ENCODE data around the gene EEF1E1. TPM values are rescaled to one million over a fixed set of nuclear protein-coding genes. Genes with fewer than 3 reads are reported as not detected.
"Not testable (repeated sequence)": the region's sequence is repeated elsewhere in the genome, so short reads cannot be mapped to it uniquely, and the experiment has no call there.

Gene EEF1E1
- total RNA-seq, 1 donor from 2014 or later = 44.5 TPM

- Histone ChIP-seq H3K79me2 (ENCODE audit: insufficient read depth, low read length) (peaks cover 4% of the 10 kb centered on the region), H3K4me1 (ENCODE audit: insufficient read depth, low read length) (no peaks in the 10 kb centered on the region), H3K9me3 (ENCODE audit: insufficient read depth, low read depth, low read length) (no peaks in the 10 kb centered on the region), H3K27me3 (ENCODE audit: insufficient read depth, low read length) (no peaks in the 10 kb centered on the region), H3K36me3 (ENCODE audit: insufficient read depth, low read length) (peaks cover 3% of the 10 kb centered on the region), H2AFZ (ENCODE audit: low read depth, low read length) (no peak overlapping the region), H3K9ac (ENCODE audit: low read length) (no peak overlapping the region), H3K4me2 (ENCODE audit: low read length) (no peak overlapping the region), H3K27ac (ENCODE audit: low read depth, low read length) (no peak overlapping the region), H4K20me1 (ENCODE audit: insufficient read depth, low read length) (no peaks in the 10 kb centered on the region), H3K4me3 (ENCODE audit: insufficient read depth, low read depth, low read length) (no peak overlapping the region)
- no peak for DNase-seq (ENCODE audit: low read depth)
- FAIRE-seq = no peak
- Mint-ChIP-seq H3K9me3 (ENCODE audit: unreplicated experiment) (peaks cover 9% of the 10 kb centered on the region), H3K36me3 (ENCODE audit: low read depth, unreplicated experiment) (peaks cover 10% of the 10 kb centered on the region), H3K27ac (ENCODE audit: unreplicated experiment) (no peak overlapping the region), H3K27me3 (ENCODE audit: low read depth, unreplicated experiment) (no peaks in the 10 kb centered on the region), H3K4me3 (ENCODE audit: unreplicated experiment) (no peak overlapping the region), H3K4me1 (ENCODE audit: low read depth, unreplicated experiment) (no peaks in the 10 kb centered on the region)
- TF ChIP-seq EZH2 (IDR thresholded peaks at IDR 0.05; ENCODE audit: insufficient read depth, low read length) (no peak), CTCF (IDR thresholded peaks at IDR 0.05; ENCODE audit: insufficient read depth, low read depth, low read length) (no peak)
Observed at GRCh38 chr6:8041913-8042583, 60.3 kb downstream of the EEF1E1 start.

- H3K36me3 Mint-ChIP-seq (ENCODE audit: low read depth, unreplicated experiment); H3K4me1 Mint-ChIP-seq (ENCODE audit: low read depth, unreplicated experiment); H3K27me3 ChIP-seq (ENCODE audit: insufficient read depth, low read length); H3K4me2 ChIP-seq (ENCODE audit: low read length); H3K27me3 Mint-ChIP-seq (ENCODE audit: low read depth, unreplicated experiment); H3K36me3 ChIP-seq (ENCODE audit: insufficient read depth, low read length); FAIRE-seq; H2AFZ ChIP-seq (ENCODE audit: low read depth, low read length); H3K9ac ChIP-seq (ENCODE audit: low read length); H3K27ac Mint-ChIP-seq (ENCODE audit: unreplicated experiment); H3K27ac ChIP-seq (ENCODE audit: low read depth, low read length); H3K4me3 Mint-ChIP-seq (ENCODE audit: unreplicated experiment); H3K4me3 ChIP-seq (ENCODE audit: insufficient read depth, low read depth, low read length); H3K9me3 ChIP-seq (ENCODE audit: insufficient read depth, low read depth, low read length); H4K20me1 ChIP-seq (ENCODE audit: insufficient read depth, low read length); H3K4me1 ChIP-seq (ENCODE audit: insufficient read depth, low read length); DNase-seq (ENCODE audit: low read depth): not testable (repeated sequence)
- peaks cover 16% of the 10 kb centered on the region for H3K79me2 ChIP-seq (ENCODE audit: insufficient read depth, low read length)
- peaks cover 15% of the 10 kb centered on the region for H3K9me3 Mint-ChIP-seq (ENCODE audit: unreplicated experiment)
Observed at GRCh38 chr6:8034107-8034506, 68.2 kb downstream of the EEF1E1 start.

GRCh38 chr6:8030920-8031319 lies 71.4 kb downstream of the EEF1E1 start:
- H3K9ac ChIP-seq (ENCODE audit: low read length) = no peak overlapping the region
- FAIRE-seq = no peak
- H3K27me3 ChIP-seq (ENCODE audit: insufficient read depth, low read length) = no peaks in the 10 kb centered on the region
- H3K9me3 Mint-ChIP-seq (ENCODE audit: unreplicated experiment) = peaks cover 15% of the 10 kb centered on the region
- H3K4me3 ChIP-seq (ENCODE audit: insufficient read depth, low read depth, low read length) = no peak overlapping the region
- H3K4me3 Mint-ChIP-seq (ENCODE audit: unreplicated experiment) = no peak overlapping the region
- peaks cover 26% of the 10 kb centered on the region for H3K4me1 Mint-ChIP-seq (ENCODE audit: low read depth, unreplicated experiment)
- no peak overlapping the region for H3K4me2 ChIP-seq (ENCODE audit: low read length)
- H3K79me2 ChIP-seq (ENCODE audit: insufficient read depth, low read length) = peaks cover 13% of the 10 kb centered on the region
- no peaks in the 10 kb centered on the region for H3K36me3 ChIP-seq (ENCODE audit: insufficient read depth, low read length)
- no peak overlapping the region for H2AFZ ChIP-seq (ENCODE audit: low read depth, low read length)
- DNase-seq (ENCODE audit: low read depth) = no peak
- H3K9me3 ChIP-seq (ENCODE audit: insufficient read depth, low read depth, low read length) = no peaks in the 10 kb centered on the region
- H4K20me1 ChIP-seq (ENCODE audit: insufficient read depth, low read length) = no peaks in the 10 kb centered on the region
- no peak overlapping the region for H3K27ac Mint-ChIP-seq (ENCODE audit: unreplicated experiment)
- H3K36me3 Mint-ChIP-seq (ENCODE audit: low read depth, unreplicated experiment) = no peaks in the 10 kb centered on the region
- no peaks in the 10 kb centered on the region for H3K27me3 Mint-ChIP-seq (ENCODE audit: low read depth, unreplicated experiment)
- no peak for TF ChIP-seq CTCF (IDR thresholded peaks at IDR 0.05; ENCODE audit: insufficient read depth, low read depth, low read length)
- no peak for TF ChIP-seq EZH2 (IDR thresholded peaks at IDR 0.05; ENCODE audit: insufficient read depth, low read length)
- H3K4me1 ChIP-seq (ENCODE audit: insufficient read depth, low read length) = no peaks in the 10 kb centered on the region
- no peak overlapping the region for H3K27ac ChIP-seq (ENCODE audit: low read depth, low read length)

Other genes starting within 250 kb of the EEF1E1 start
- 193 and 202 TPM in 2 replicates for gene TXNDC5, start 191.8 kb downstream of the EEF1E1 start, total RNA-seq
- 8.2 and 8.4 TPM in 2 replicates for gene BLOC1S5, start 38.2 kb downstream of the EEF1E1 start, total RNA-seq